Colon (tissue), 2 donors: ENCODE data around the gene OXSM.

Source experiments
- FAIRE-seq: peaks from 2 replicates; lab custom pipeline; 2012; peaks lifted over from hg19 to GRCh38; lab: Jason Lieb, UNC
- donor health status: control.
- donor health status: control.

The OXSM gene

DNA sequence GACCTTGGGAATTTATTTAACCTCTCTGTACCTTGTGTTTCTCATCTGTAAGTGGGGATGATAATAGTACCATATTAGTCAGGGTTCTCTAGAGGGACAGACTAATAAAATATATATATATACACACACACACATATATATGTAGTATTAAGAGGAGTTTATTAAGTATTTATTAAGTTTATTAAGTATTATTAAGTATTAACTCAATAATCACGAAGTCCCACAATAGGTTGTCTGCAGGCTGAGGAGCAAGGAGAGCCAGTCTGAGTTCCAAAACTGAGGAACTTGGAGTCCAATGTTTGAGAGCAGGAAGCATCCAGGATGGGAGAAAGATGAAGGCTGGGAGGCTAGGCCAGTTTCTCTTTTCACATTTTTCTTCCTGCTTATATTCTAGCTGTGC is 14.8 kb downstream of the OXSM start:
- FAIRE-seq, result no peak

GRCh38 chr3:25812644-25813043 is 22.8 kb downstream of the OXSM start:
- FAIRE-seq, result no peak

DNA sequence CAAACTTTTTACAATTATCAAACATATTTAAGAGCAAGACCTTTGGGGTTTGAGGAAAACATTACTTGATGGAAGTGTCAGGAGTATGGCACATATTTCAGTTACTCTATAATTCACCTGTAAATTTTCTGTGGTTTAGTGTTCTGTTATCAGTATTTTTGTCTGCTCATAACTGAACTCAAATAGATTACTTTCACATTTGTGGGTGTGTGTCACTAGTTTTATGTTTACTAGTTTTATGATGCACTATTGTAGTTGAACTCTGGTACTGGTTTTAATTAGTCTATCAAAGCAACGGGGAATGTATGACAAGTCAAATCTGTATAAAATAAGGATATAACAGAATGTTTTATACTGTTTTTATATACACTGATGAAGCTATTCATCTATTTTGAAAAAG is 27.2 kb downstream of the OXSM start:
- FAIRE-seq, result no peak

GRCh38 chr3:25817638-25818037 is 27.7 kb downstream of the OXSM start:
- FAIRE-seq, result no peak

DNA sequence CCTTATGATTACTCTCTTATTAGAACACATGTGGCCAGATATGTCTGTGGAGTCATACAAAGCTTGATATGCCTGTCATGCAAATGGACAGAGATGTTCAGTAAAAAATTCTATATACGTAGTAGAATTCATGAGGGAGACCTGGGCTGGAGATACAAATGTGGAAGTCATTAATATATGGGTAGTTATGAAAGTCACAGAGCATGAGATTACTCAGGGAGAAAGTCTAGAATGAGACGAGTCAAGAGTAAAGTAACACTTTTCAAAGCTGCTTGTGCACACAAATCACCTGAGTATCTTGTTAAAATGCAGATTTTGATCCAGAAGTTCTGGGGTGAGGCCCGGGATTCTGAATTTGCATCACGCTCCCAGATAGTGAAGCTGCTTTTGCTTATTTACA is 28.4 kb downstream of the OXSM start:
- FAIRE-seq, result no peak

GRCh38 chr3:25820366-25820765 is 30.5 kb downstream of the OXSM start:
- FAIRE-seq, result no peak

DNA sequence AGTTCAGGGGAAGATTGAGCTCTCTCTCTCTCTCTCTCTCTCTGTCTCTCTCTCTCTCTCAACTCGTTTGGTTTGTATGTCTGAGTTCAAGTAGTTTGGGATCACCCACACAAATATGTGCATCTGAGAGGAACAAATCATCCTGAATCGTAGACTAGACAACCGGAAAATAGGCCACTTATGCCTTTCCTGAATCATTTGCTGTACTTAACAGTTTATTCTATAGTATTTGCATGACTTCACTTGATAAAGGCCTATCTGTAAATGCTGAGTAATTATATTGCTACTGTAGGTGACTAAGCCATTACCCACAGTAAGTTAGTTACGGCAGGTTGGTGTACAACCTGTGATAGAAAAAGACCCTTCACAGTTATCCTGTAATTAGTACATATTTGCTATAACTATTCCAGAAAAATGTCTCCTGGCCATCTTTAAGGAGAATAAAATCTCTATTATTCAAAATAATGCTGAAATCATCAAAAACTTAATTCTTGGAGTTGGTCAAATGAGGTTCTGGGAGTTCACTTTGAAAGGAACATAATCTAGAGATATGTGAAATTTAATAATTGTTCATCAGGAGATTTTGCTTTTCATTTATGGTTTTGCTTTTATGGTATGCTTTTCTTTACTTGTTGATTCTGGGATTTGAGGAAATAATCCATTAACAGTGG is 31.1 kb downstream of the OXSM start:
- no peak for FAIRE-seq

DNA sequence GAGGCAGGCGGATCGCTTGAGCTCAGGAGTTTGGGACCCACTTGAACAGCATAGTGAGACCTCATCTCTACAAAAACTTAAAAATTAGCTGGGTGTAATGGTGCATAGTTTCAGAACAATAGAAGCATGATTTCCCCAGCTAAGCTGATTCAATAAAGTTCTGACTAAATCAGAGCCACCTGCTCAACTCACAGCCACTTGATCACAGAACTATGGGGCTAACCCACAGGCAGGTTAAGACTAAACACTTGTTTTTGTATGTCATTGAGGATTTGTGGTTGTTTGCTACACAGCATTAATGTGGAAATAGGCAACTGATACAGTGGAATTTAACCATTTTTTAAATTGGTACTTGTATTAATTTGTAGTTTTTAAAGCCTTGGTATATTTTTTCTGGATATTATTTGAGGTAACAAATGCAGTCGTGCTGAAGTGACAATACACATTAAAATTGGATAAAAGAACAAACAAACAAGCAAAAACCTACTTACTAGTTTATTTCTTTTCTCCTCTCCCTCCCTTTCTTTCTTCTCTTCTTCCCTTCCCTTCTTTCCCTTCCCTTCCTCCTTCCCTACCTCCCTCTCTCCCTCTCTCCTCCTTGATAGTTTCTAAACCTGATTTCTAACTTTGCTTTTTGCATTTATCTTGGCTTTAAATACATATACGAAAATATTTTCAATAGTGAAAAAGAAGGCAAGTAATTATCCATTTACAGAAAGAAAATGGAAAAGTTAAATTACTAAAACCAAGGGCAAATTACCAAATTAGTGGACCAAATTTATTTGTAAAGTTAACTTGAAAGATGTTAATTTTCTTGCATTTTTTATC is 32.1 kb downstream of the OXSM start:
- FAIRE-seq, result no peak

GRCh38 chr3:25823314-25823713 is 33.4 kb downstream of the OXSM start:
- FAIRE-seq, result no peak

GRCh38 chr3:25826510-25826909 is 36.6 kb downstream of the OXSM start:
- no peak for FAIRE-seq

DNA sequence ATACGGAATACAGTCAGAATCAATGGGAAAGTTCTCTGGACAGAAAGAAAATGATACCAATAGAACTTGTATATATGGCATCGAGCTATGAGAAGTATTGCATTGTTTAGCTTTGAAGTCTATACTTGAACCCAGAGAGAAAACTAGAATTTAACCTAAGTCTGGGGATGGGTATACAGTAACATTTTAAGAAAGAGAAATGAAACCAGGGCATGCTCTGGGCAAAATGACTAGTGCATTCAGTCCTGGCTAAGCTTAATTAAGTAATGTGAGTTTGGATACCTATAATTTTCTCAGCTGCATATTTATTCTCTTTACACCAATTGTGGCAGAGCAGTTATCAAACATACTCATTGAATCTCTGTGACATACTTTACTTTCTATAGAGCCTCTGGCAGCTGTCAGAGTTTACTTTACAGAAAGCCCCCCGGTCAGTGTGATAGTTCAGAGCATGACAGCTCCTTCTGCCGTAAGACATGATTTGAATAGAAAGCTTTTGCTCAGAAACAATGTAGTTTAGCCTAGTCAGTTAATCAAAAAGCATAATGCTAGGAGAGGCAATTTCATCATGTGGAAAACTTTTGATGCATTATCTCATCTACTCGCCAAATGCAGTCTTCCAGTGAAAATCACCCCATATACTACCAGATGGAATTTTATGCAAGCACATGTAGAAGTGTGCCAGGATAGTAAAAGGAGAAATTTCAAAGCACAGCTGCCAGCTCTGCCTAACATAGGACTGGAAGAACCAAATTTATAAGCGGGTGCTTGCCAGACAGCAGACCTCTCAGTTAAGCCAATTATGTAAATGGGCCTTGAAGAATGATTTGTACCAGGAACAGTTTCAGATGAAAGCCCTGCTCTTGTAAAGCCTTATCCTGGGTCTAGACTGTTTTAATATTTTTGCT is 40.7 kb downstream of the OXSM start:
- no peak for FAIRE-seq

- FAIRE-seq, result no peak
Observed at GRCh38 chr3:25831578-25831977, 41.7 kb downstream of the OXSM start.

DNA sequence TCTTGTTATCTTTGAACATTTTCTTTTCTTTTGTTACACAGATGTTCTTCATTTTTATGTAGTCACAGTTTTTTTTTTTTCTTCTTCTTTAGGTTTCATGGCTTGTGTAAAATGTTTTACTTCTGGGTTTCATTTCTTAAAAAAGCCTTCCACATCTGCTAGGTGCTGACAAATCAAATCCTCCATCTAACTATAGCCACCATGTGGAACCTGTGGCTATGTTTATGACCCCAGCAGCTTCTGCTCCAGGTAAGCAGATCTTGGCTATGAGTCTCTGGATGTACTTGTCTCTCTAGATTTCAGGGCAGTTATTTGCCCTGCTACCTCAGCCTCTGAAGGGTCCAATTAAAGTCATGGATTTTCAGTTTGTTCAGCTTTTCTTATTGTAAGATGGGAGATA is 44.5 kb downstream of the OXSM start:
- no peak for FAIRE-seq

DNA sequence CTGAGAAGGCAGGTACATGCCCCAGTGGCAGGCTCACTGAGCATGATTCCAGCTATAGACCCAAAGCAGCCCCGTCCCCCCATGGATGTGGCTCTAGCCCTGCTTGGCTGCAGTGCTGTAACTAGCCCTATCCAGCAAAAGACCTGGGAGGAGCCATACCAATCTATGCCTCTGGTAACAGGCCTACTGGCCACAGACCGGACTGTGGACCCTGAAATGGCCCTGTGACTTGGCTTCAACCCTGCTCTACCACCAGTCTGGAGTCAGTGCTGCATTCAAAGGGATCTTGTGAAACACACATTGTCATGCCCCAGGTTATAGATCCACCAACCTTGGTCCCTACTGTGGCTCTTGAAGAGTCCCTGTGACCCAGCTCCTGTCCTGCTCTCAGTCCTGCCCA is 46.7 kb downstream of the OXSM start:
- FAIRE-seq, result no peak

DNA sequence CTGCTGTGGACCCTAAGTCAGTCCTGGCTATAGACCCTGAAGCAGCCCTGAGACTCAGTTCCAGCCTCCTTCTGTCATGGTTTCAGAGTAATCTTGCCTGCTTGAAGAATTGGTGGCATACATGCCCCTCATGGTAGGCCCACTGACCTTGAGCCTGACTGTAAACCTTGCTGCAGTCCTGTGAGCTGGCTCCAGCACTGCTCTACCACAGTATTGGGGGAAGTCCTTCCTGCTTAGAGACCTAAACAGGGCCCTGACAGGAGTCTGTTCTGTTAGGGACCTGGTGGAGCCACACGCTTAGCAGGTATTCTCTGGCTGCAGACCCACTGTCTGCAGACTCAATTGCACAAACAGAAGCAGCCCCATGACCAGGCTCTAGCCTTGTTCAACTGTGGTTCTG is 47.1 kb downstream of the OXSM start:
- no peak for FAIRE-seq

- no peak for FAIRE-seq
Observed at GRCh38 chr3:25840099-25840498, 50.2 kb downstream of the OXSM start.

DNA sequence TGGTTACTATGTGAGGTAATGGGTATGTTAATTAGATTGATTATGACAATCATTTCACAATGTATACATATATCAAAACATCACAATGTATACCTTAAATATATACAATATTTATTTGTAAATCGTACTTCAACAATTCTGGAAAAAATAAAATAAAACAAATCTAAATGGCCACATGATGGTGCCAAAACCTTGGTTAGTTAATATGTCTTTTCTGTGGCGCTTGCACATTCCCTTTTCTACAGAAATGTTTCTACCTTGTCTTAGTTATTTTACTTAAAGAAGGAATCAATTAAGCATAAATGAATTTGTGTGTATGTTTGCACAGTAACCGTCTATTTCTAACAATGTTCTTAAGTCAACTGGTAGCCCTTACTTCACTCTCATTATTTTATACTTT is 53.4 kb downstream of the OXSM start:
- FAIRE-seq, result no peak
